Measurements from ENCODE around the gene LTA4H.

Gene LTA4H

DNA sequence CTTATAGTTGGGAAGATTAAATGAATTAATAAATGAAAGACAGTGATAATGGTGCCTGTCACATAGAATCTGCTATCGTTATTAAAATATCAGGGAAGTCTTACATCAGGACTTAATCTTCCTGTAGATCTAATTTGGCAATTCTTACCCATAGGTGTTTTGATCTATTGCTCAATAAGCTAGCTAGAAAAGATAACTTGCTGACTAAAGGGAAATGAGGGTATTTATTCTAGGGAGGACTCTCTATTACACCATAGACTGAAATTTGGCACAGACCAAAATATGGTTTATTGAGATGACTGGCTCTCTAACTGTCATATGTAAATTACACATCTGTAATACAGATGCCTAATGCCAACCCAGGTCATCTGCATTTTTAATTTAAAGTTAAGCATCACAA lies 50.7 kb downstream of the LTA4H start:
- TF ChIP-seq, protein P1, sequence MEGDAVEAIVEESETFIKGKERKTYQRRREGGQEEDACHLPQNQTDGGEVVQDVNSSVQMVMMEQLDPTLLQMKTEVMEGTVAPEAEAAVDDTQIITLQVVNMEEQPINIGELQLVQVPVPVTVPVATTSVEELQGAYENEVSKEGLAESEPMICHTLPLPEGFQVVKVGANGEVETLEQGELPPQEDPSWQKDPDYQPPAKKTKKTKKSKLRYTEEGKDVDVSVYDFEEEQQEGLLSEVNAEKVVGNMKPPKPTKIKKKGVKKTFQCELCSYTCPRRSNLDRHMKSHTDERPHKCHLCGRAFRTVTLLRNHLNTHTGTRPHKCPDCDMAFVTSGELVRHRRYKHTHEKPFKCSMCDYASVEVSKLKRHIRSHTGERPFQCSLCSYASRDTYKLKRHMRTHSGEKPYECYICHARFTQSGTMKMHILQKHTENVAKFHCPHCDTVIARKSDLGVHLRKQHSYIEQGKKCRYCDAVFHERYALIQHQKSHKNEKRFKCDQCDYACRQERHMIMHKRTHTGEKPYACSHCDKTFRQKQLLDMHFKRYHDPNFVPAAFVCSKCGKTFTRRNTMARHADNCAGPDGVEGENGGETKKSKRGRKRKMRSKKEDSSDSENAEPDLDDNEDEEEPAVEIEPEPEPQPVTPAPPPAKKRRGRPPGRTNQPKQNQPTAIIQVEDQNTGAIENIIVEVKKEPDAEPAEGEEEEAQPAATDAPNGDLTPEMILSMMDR (conservative IDR thresholded peaks at IDR 0.05; ENCODE audit: low read depth): no peak
- no peak for DNase-seq (ENCODE audit: low spot score)
- CTCF ChIA-PET: no interaction called here
- POLR2A ChIA-PET (ENCODE audit: low non-redundant PET): no interaction called here
- H3K27ac ChIP-seq: no peak overlapping the region

DNA sequence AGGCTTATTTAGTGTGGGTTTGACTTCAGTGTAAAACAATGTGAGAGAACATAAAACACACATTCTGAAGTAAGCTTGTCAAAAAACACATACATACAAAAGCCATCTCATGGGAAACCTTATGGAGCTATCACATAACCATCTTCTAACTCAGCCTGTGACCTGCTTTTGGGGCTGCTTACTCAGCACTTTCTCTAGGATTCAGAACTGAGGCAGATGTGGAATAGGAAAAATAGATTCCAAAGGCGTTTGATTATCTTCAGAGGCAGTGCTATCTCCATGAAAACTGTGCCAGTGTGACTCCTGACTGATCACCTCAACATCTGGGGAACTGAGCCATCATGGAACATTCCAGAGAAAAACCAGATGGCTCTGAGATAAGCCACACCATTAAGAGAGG lies 52.8 kb downstream of the LTA4H start:
- ChIA-PET CTCF (interaction anchor here (0.6 kb wide), 1 partner anchor 97 kb away, joined by 3 read pairs; no protein-coding TSS in a partner anchor), POLR2A (ENCODE audit: low non-redundant PET) (no interaction called here)
- TF ChIP-seq, protein P1 (conservative IDR thresholded peaks at IDR 0.05; ENCODE audit: low read depth): no peak
- no peak overlapping the region for H3K27ac ChIP-seq
- no peak for DNase-seq (ENCODE audit: low spot score)

DNA sequence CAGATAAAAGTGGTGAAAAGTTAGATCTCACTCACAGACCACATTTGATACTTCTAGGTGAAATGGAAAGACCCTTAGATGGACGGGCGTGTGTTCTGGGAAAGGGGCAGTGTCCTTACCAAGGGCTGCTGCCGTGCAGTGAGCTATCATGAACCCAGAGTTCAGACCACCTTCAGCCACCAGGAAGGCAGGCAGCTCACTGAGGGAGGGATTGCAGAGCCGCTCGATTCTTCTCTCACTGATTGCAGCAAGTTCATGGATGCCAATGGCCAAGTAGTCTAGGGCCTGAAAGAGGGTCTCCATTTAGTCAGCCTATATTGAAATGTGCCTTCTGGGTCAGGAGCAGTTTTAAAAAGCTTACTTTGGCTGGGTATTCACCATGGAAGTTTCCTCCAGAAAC lies 55.0 kb downstream of the LTA4H start:
- H3K27ac ChIP-seq: no peak overlapping the region
- POLR2A ChIA-PET (ENCODE audit: low non-redundant PET): no interaction called here
- CTCF ChIA-PET: interaction anchor here (0.6 kb wide), 1 partner anchor 62 kb away, joined by 3 read pairs; no protein-coding TSS in a partner anchor
- no peak for DNase-seq (ENCODE audit: low spot score)
- TF ChIP-seq, protein P1 (conservative IDR thresholded peaks at IDR 0.05; ENCODE audit: low read depth): no peak

DNA sequence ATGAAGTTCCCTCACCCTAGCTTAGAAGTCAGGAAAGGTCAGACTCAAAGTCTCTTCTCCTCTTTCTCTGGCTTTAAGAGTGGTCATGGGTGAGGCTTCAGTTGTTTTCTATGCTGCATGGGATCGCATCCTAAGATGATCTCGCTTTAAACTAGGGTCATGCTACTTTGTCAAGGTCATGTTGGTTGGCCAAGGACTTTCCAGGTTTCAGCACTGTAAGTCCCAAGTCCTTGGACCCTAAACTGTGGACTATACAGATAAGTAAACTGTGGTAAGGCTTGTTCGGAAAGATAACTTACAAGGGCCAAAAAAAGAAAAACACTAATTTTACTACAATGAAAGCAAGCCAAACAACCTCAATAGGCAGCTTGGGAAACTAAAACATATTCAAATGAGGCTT lies 56.6 kb downstream of the LTA4H start:
- TF ChIP-seq, protein P1 (conservative IDR thresholded peaks at IDR 0.05; ENCODE audit: low read depth): no peak
- DNase-seq (ENCODE audit: low spot score): no peak
- ChIA-PET CTCF (no interaction called here), POLR2A (ENCODE audit: low non-redundant PET) (no interaction called here)
- no peak overlapping the region for H3K27ac ChIP-seq

DNA sequence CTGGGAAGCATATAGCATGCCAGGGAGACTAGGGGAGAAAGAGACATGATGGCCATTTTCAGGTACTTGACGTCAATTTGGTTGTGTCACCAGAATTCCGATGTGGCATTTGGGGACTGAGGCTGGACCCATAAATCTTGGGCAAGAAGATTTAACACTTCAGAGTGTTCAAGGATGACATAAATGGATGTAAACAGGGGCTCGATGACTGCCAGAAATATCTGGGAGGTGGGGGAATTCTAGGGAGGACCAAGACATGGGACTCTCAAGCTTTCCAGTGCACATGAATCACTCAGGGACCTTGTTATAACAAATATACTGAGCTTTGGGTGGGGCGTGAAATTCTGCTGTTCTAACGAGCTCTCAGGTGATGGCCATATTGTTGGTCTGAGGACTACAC lies 57.0 kb downstream of the LTA4H start:
- ChIA-PET POLR2A (ENCODE audit: low non-redundant PET) (no interaction called here), CTCF (interaction anchor here (0.5 kb wide), 1 partner anchor 477 kb away, joined by 3 read pairs; no protein-coding TSS in a partner anchor)
- no peak for DNase-seq (ENCODE audit: low spot score)
- no peak overlapping the region for H3K27ac ChIP-seq
- TF ChIP-seq, protein P1 (conservative IDR thresholded peaks at IDR 0.05; ENCODE audit: low read depth): no peak

DNA sequence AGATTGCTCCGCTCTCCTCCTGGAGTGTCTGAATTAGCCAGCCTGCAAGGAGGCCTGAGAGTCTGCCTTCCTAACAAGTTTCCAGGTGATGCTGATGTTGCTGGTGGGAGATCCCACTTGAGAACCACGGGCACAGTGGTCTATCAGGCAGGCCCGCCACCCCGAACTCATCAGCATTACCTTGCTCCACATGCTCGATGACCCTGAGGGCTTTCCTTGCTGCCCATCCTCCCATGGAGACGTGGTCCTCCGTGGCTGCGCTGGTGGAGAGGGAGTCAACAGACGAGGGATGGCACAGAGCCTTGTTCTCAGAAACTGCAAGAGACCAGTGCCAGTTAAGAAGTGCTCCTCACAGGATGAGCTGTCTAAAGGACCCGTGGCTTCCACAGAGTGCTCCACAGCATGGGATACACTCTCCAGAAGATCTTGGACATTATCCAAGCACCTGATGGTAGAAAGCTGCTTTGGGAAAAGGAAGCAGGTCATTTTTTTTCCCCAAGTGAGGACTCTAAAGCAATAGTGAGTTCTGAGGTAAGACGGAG lies 57.6 kb downstream of the LTA4H start:
- TF ChIP-seq, protein P1 (conservative IDR thresholded peaks at IDR 0.05; ENCODE audit: low read depth): no peak
- no peak for DNase-seq (ENCODE audit: low spot score)
- no peak overlapping the region for H3K27ac ChIP-seq
- CTCF ChIA-PET: interaction anchor here (0.5 kb wide), 1 partner anchor 477 kb away, joined by 3 read pairs; no protein-coding TSS in a partner anchor
- POLR2A ChIA-PET (ENCODE audit: low non-redundant PET): no interaction called here
